Tibial artery (tissue), 4 donors: ENCODE data around the gene FANCC.

Experiments used
- DNase-seq, 2 donors: peaks; one replicate each; pipeline ENCODE4 v3.0.0-alpha.2; 2019
- H3K27ac ChIP-seq, 2 donors: fragments of 200-600 bp; sonication (generic) in 1 of 2; 1 replicate in 1 of 2; 2 replicates in 1 of 2; pipeline ENCODE4 v1.5.1; 2018 to 2019; ENCODE audit warnings: mild to moderate bottlenecking in 1 of 2
- H3K27me3 ChIP-seq, 2 donors: fragments of 200-600 bp; sonication (generic) in 1 of 2; one replicate each; pipeline versions ENCODE4 v1.5.1 to v1.6.0; 2016 to 2019
- H3K36me3 ChIP-seq, 3 donors: fragments of 200-600 bp; sonication (generic) in 2 of 3; one replicate each; pipeline ENCODE4 v1.5.1; 2016 to 2019; ENCODE audit warnings: mild to moderate bottlenecking in 2 of 3
- H3K4me1 ChIP-seq, 4 donors: fragments of 200-600 bp; sonication (generic) in 2 of 4; 1 replicate in 3 of 4; 2 replicates in 1 of 4; pipeline ENCODE4 v1.5.1; 2016 to 2019
- H3K4me3 ChIP-seq, 2 donors: fragments of 200-600 bp; sonication (generic) in 1 of 2; 1 replicate in 1 of 2; 2 replicates in 1 of 2; pipeline ENCODE4 v1.5.1; 2018 to 2019; ENCODE audit warnings: mild to moderate bottlenecking in 2 of 2
- H3K9me3 ChIP-seq, 3 donors: fragments of 200-600 bp; sonication (generic) in 1 of 3; one replicate each; pipeline ENCODE4 v1.5.1; 2016 to 2019
- CTCF ChIP-seq, 2 experiments: fragments of 200-600 bp in 1 of 2; fragments of 450-650 bp in 1 of 2; IDR thresholded peaks; one replicate each; pipeline ENCODE4 v1.5.1; 2017 to 2019; ENCODE audit warnings: antibody characterized with exemption in 2 of 2, mild to moderate bottlenecking in 1 of 2, moderate library complexity in 1 of 2
- intact Hi-C: fragments of 100-400 bp; cut with DNase I; formaldehyde crosslinking; loops from one replicate; pipeline ENCODE4 v1.15.0; 2023; ENCODE audit warnings: low total_unique reads

The FANCC gene

GRCh38 chr9:95188459-95188858, 129.1 kb downstream of the FANCC start:
- Histone ChIP-seq H3K27ac (peak overlapping the region; percentile 22 to 65), H3K4me3 (no peak overlapping the region), H3K36me3 (no peaks in the 10 kb centered on the region), H3K4me1 (peaks cover 0 to 30% (median 26%) of the 10 kb centered on the region in 4 donors), H3K27me3 (no peaks in the 10 kb centered on the region), H3K9me3 (no peaks in the 10 kb centered on the region)
- TF ChIP-seq CTCF (IDR thresholded peaks at IDR 0.05): no peak
- intact Hi-C loops: no loop called here
- DNase-seq: no peak

- intact Hi-C loops: no loop called here
- no peaks in the 10 kb centered on the region for H3K27me3 ChIP-seq
- no peak overlapping the region for H3K27ac ChIP-seq
- DNase-seq: no peak
- H3K9me3 ChIP-seq: no peaks in the 10 kb centered on the region
- TF ChIP-seq CTCF (IDR thresholded peaks at IDR 0.05): no peak
- peaks cover 0 to 30% (median 26%) of the 10 kb centered on the region in 4 donors for H3K4me1 ChIP-seq
- H3K36me3 ChIP-seq: no peaks in the 10 kb centered on the region
- no peak overlapping the region for H3K4me3 ChIP-seq
Observed at GRCh38 chr9:95185956-95186355, 131.6 kb downstream of the FANCC start.

- TF ChIP-seq CTCF (IDR thresholded peaks at IDR 0.05): peak; percentile 23 to 38
- Histone ChIP-seq H3K4me3 (no peak overlapping the region), H3K36me3 (no peaks in the 10 kb centered on the region), H3K27ac (no peak overlapping the region), H3K27me3 (no peaks in the 10 kb centered on the region), H3K9me3 (no peaks in the 10 kb centered on the region), H3K4me1 (peaks cover 0 to 2% (median under 1%) of the 10 kb centered on the region in 4 donors)
- intact Hi-C loops: no loop called here
- no peak for DNase-seq
Observed at GRCh38 chr9:95182854-95183563, 134.5 kb downstream of the FANCC start.

GRCh38 chr9:95181835-95182234, 135.7 kb downstream of the FANCC start:
- TF ChIP-seq CTCF (IDR thresholded peaks at IDR 0.05): no peak
- intact Hi-C loops: no loop called here
- no peak overlapping the region for H3K27ac ChIP-seq

GRCh38 chr9:95181226-95181818, 136.2 kb downstream of the FANCC start:
- Histone ChIP-seq H3K36me3 (no peaks in the 10 kb centered on the region), H3K9me3 (no peaks in the 10 kb centered on the region), H3K27ac (no peak overlapping the region), H3K4me1 (no peaks in the 10 kb centered on the region), H3K27me3 (no peaks in the 10 kb centered on the region), H3K4me3 (no peak overlapping the region)
- DNase-seq: no peak
- intact Hi-C loops: no loop called here
- peak; percentile 25 to 31 for TF ChIP-seq CTCF (IDR thresholded peaks at IDR 0.05)

More at GRCh38 chr9:95181835-95182234, 135.7 kb downstream of the FANCC start:
- no peak for DNase-seq
- H3K27me3 ChIP-seq: no peaks in the 10 kb centered on the region
- no peaks in the 10 kb centered on the region for H3K9me3 ChIP-seq
- H3K4me3 ChIP-seq: no peak overlapping the region
- H3K4me1 ChIP-seq: no peaks in the 10 kb centered on the region
- no peaks in the 10 kb centered on the region for H3K36me3 ChIP-seq
